ENCODE results near the gene VPS13C. TPM values are rescaled to one million over a fixed set of nuclear protein-coding genes. Genes with fewer than 3 reads are reported as not detected.

Gene VPS13C
- total and polyA plus RNA-seq, 2 experiments from 2014 or later, result 10.2 to 20.5 TPM

DNA sequence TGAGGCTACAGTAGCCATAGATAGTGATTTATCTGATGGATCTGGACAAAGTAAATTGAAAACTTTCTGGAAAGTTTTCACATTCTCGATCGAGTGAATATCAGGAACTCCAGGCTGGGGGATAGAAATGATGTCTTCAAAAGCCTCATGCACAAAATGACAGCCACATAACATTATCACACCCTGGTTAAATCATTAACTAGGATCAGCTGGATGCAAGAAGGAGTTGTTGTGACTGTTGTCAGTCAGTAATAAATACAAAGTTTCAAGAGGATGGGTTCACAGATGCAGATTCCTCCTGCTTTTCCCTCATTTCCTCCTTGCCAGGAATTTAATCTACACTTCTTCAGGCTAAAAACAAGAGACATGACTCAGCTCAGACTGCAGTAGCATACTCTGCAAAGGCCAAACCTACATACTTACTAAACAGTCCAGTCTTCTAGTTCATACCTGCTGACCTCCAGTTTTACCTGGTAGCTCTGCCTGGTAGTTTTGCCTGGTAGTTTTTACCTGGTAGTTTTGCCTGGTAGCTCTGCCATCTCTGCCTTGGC lies 47.4 kb upstream of the VPS13C start (continued):
- TF ChIP-seq, protein P1, sequence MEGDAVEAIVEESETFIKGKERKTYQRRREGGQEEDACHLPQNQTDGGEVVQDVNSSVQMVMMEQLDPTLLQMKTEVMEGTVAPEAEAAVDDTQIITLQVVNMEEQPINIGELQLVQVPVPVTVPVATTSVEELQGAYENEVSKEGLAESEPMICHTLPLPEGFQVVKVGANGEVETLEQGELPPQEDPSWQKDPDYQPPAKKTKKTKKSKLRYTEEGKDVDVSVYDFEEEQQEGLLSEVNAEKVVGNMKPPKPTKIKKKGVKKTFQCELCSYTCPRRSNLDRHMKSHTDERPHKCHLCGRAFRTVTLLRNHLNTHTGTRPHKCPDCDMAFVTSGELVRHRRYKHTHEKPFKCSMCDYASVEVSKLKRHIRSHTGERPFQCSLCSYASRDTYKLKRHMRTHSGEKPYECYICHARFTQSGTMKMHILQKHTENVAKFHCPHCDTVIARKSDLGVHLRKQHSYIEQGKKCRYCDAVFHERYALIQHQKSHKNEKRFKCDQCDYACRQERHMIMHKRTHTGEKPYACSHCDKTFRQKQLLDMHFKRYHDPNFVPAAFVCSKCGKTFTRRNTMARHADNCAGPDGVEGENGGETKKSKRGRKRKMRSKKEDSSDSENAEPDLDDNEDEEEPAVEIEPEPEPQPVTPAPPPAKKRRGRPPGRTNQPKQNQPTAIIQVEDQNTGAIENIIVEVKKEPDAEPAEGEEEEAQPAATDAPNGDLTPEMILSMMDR (conservative IDR thresholded peaks at IDR 0.05; ENCODE audit: low read depth in 2 of 2), result no peak
- no peak for TF ChIP-seq NANOG (IDR thresholded peaks at IDR 0.05; ENCODE audit: borderline replicate concordance)
- TF ChIP-seq ZNF114 (CRISPR knock-in tag; IDR thresholded peaks at IDR 0.05), result no peak

DNA sequence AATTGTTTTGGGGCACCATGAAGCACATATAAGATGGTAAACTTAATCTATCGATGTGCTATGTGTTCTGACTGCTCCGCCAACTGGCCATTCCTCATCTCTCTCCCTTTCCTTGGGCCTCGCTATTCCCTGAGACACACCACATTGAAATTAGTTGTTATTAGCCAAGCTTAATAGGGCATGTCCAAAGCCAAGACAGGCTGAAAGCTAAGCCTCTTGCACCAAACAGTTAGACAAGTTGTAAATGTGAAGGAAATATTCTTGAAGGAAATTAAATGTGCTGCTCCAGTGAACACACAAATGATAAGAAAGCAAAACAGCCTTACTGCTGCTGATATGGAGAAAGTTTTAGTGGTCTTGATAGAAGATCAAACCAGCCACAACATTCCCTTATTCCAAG lies 45.8 kb upstream of the VPS13C start:
- no peak overlapping the region for H3K27ac Mint-ChIP-seq
- Histone ChIP-seq H3K4me3 (no peak overlapping the region), H3F3A (replicated peaks; ENCODE audit: low read depth) (no peaks in the 10 kb centered on the region), H3K4me1 (ENCODE audit: insufficient read depth) (no peaks in the 10 kb centered on the region), H2AFZ (no peak overlapping the region), H4K20me1 (replicated peaks; ENCODE audit: insufficient read depth) (no peaks in the 10 kb centered on the region), H3K79me2 (replicated peaks; ENCODE audit: insufficient read depth) (no peaks in the 10 kb centered on the region), H3K27me3 (ENCODE audit: insufficient read depth) (no peaks in the 10 kb centered on the region), H3K36me3 (ENCODE audit: insufficient read depth) (no peaks in the 10 kb centered on the region), H3K9me2 (ENCODE audit: insufficient read depth) (no peaks in the 10 kb centered on the region), H3K27ac (ENCODE audit: low read depth) (no peak overlapping the region), H3K4me2 (no peak overlapping the region)
- H3K27me3 Mint-ChIP-seq (ENCODE audit: insufficient read depth, low read depth, poor library complexity), result peaks cover 1% of the 10 kb centered on the region
- H3K36me3 Mint-ChIP-seq (ENCODE audit: low read depth), result no peaks in the 10 kb centered on the region
- ATAC-seq, result no peak
- no peak for DNase-seq (ENCODE audit: low spot score)
- no peaks in the 10 kb centered on the region for H3K4me1 Mint-ChIP-seq
- H3K9me3 Mint-ChIP-seq, result no peaks in the 10 kb centered on the region
- no peak overlapping the region for H3K4me3 Mint-ChIP-seq
- TF ChIP-seq EZH2phosphoT487 (IDR thresholded peaks at IDR 0.05; ENCODE audit: unreplicated experiment), result no peak
- no peak for TF ChIP-seq ZNF331 (CRISPR knock-in tag; IDR thresholded peaks at IDR 0.05; ENCODE audit: low read depth)

DNA sequence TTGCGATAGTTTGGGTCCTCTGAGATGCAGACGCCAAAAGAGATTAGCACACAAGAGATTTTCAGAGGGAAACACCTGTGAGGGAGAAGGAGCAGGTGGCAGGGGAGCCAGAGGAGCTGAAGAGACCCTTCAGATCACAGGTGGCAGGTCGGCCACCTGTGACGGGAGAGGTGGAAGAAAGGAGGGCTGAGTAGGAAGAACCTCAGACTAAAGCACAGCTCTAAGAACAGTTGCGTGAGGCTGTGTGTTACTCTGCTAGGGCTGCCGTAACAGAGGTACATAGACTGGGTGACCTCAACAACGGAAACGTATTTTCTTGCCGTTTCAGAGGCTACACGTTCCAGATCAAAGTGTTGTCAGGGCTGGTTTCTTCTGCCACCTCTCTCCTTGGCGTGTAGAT lies 45.0 kb upstream of the VPS13C start:
- Histone ChIP-seq H3K9me2 (ENCODE audit: insufficient read depth) (no peaks in the 10 kb centered on the region), H3K4me3 (no peak overlapping the region), H2AFZ (no peak overlapping the region; the same call in 1 of the 2 replicates), H3K79me2 (replicated peaks; ENCODE audit: insufficient read depth) (no peaks in the 10 kb centered on the region), H3K4me1 (ENCODE audit: insufficient read depth) (no peaks in the 10 kb centered on the region), H3K27ac (ENCODE audit: low read depth) (no peak overlapping the region), H3F3A (replicated peaks; ENCODE audit: low read depth) (no peaks in the 10 kb centered on the region), H4K20me1 (replicated peaks; ENCODE audit: insufficient read depth) (no peaks in the 10 kb centered on the region), H3K4me2 (no peak overlapping the region), H3K27me3 (ENCODE audit: insufficient read depth) (no peaks in the 10 kb centered on the region), H3K36me3 (ENCODE audit: insufficient read depth) (no peaks in the 10 kb centered on the region)
- H3K4me3 Mint-ChIP-seq, result no peak overlapping the region
- DNase-seq (ENCODE audit: low spot score) (no peak), ATAC-seq (no peak)
- H3K9me3 Mint-ChIP-seq, result no peaks in the 10 kb centered on the region
- H3K27me3 Mint-ChIP-seq (ENCODE audit: insufficient read depth, low read depth, poor library complexity), result peaks cover 1% of the 10 kb centered on the region
- no peak overlapping the region for H3K27ac Mint-ChIP-seq
- H3K36me3 Mint-ChIP-seq (ENCODE audit: low read depth), result no peaks in the 10 kb centered on the region
- no peaks in the 10 kb centered on the region for H3K4me1 Mint-ChIP-seq
- TF ChIP-seq, protein P2, sequence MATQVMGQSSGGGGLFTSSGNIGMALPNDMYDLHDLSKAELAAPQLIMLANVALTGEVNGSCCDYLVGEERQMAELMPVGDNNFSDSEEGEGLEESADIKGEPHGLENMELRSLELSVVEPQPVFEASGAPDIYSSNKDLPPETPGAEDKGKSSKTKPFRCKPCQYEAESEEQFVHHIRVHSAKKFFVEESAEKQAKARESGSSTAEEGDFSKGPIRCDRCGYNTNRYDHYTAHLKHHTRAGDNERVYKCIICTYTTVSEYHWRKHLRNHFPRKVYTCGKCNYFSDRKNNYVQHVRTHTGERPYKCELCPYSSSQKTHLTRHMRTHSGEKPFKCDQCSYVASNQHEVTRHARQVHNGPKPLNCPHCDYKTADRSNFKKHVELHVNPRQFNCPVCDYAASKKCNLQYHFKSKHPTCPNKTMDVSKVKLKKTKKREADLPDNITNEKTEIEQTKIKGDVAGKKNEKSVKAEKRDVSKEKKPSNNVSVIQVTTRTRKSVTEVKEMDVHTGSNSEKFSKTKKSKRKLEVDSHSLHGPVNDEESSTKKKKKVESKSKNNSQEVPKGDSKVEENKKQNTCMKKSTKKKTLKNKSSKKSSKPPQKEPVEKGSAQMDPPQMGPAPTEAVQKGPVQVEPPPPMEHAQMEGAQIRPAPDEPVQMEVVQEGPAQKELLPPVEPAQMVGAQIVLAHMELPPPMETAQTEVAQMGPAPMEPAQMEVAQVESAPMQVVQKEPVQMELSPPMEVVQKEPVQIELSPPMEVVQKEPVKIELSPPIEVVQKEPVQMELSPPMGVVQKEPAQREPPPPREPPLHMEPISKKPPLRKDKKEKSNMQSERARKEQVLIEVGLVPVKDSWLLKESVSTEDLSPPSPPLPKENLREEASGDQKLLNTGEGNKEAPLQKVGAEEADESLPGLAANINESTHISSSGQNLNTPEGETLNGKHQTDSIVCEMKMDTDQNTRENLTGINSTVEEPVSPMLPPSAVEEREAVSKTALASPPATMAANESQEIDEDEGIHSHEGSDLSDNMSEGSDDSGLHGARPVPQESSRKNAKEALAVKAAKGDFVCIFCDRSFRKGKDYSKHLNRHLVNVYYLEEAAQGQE (IDR thresholded peaks at IDR 0.05; ENCODE audit: unreplicated experiment), result no peak
- TF ChIP-seq, protein P3, sequence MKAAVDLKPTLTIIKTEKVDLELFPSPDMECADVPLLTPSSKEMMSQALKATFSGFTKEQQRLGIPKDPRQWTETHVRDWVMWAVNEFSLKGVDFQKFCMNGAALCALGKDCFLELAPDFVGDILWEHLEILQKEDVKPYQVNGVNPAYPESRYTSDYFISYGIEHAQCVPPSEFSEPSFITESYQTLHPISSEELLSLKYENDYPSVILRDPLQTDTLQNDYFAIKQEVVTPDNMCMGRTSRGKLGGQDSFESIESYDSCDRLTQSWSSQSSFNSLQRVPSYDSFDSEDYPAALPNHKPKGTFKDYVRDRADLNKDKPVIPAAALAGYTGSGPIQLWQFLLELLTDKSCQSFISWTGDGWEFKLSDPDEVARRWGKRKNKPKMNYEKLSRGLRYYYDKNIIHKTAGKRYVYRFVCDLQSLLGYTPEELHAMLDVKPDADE (IDR thresholded peaks at IDR 0.05), result no peak
- no peak for TF ChIP-seq NANOG (IDR thresholded peaks at IDR 0.05; ENCODE audit: borderline replicate concordance)
- no peak for TF ChIP-seq CREB1 (CRISPR knock-in tag; IDR thresholded peaks at IDR 0.05; ENCODE audit: low read depth)
- TF ChIP-seq, protein P1 (conservative IDR thresholded peaks at IDR 0.05; ENCODE audit: low read depth in 2 of 2), result no peak
- TF ChIP-seq EZH2phosphoT487 (IDR thresholded peaks at IDR 0.05; ENCODE audit: unreplicated experiment), result no peak
- no peak for TF ChIP-seq EZH2 (IDR thresholded peaks at IDR 0.05; ENCODE audit: low read depth, unreplicated experiment)
- no peak for TF ChIP-seq ZNF331 (CRISPR knock-in tag; IDR thresholded peaks at IDR 0.05; ENCODE audit: low read depth)
- no peak for TF ChIP-seq ZNF114 (CRISPR knock-in tag; IDR thresholded peaks at IDR 0.05)
- no peak for TF ChIP-seq STAT1 (IDR thresholded peaks at IDR 0.05; ENCODE audit: unreplicated experiment)
- no peak for TF ChIP-seq POLR2AphosphoS5 (IDR thresholded peaks at IDR 0.05; ENCODE audit: low read depth)
- TF ChIP-seq JUNB (IDR thresholded peaks at IDR 0.05; ENCODE audit: unreplicated experiment), result no peak

Data from GM23338 (cell line).